ENCODE data around the gene ARL4C. TPM values are rescaled to one million over a fixed set of nuclear protein-coding genes. Genes with fewer than 3 reads are reported as not detected.
"Not testable (repeated sequence)": the region's sequence is repeated elsewhere in the genome, so short reads cannot be mapped to it uniquely, and the experiment has no call there.

The ARL4C gene
- total RNA-seq, 1 donor from 2014 or later, result 3.0 TPM

- DNase-seq (ENCODE audit: low spot score), result peak; percentile 10
- ATAC-seq, result no peak
These were observed 18.6 kb downstream of the ARL4C start for GRCh38 chr2:234478121-234478858.

DNA sequence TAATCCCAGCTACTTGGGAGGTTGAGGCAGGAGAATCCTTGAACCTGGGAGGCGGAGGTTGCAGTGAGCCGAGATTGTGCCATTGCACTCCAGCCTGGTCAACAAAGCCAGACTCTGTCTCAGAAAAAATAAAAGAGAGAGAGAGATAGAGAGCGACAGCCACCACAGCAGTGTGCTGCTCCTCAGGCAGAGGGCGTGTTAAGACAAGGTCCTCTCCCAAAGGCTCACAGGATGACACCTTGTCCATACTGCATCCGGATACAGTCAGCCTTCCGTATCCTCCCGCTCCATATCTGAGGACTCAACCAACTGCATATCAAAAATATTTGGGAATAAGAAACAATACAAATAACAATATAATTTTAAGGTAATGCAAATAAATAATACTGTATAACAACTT lies 20.1 kb downstream of the ARL4C start:
- DNase-seq (ENCODE audit: low spot score), result no peak
- no peak for ATAC-seq

DNA sequence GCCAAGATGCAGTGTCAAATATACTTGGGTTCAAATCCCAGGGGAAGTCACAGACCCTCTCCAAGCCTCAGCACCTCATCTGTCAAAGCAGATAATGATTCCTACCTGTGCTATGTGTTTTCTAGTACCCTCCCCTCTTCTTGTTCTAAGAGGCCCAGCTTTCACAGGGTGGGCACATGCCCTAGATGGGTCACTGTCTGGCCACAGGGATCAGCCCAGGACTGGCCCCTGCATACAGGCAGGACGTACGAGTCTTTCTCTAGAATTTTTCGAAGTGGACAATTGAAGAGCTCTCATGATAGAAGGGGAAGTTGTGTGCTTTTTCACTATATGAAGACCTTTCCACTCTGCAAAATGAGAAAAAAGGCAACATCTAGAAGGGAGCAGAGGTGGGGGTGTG lies 22.2 kb downstream of the ARL4C start:
- DNase-seq (ENCODE audit: low spot score) (no peak), ATAC-seq (no peak)

GRCh38 chr2:234472155-234472554 lies 24.7 kb downstream of the ARL4C start:
- ATAC-seq (no peak), DNase-seq (ENCODE audit: low spot score) (no peak)

DNA sequence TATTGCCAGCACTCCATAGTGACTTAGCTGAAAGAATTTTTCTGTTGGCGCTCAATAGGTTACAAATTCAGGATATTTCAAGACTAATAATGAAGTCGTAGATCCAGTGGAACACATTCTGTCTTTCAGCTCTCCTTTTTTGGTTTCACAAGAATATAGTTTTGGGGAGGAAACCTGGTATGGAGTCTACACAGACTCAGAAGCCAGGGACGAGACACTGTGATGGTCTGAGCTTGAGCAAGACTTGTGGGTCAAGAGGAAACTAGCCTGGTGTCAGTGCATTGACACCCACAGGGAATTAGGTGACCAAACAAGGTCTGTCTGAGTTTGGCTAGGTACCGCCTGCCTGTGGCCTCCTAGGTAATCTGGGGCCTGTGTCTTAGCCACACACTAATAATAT lies 26.9 kb downstream of the ARL4C start:
- DNase-seq (ENCODE audit: low spot score) (no peak), ATAC-seq (no peak)

GRCh38 chr2:234469251-234469845 lies 27.5 kb downstream of the ARL4C start:
- DNase-seq (ENCODE audit: low spot score) (no peak), ATAC-seq (no peak)

- no peak for DNase-seq (ENCODE audit: low spot score)
- ATAC-seq, result no peak
These were observed 28.4 kb downstream of the ARL4C start for GRCh38 chr2:234468503-234468902.

GRCh38 chr2:234467289-234467688 lies 29.6 kb downstream of the ARL4C start:
- no peak for DNase-seq (ENCODE audit: low spot score)
- no peak for ATAC-seq

DNA sequence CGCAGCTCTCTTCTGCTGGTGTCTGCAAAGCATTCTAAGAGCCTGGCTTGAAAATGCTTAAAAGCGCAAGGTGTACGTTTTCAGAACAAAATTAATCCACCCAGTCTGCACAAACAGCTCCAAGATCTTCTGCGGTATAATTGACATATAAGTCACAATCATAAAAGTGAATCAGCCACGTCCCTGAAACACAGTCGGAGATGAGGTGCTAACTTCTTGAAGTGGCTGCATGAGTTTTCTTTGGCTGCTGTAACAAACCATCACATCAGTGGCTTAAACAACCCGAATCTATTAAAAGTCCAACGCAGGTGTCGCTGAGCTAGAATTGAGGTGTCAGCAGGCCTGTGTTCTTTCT lies 32.6 kb downstream of the ARL4C start:
- DNase-seq (ENCODE audit: low spot score), result no peak
- no peak for ATAC-seq

- DNase-seq (ENCODE audit: low spot score) (no peak), ATAC-seq (no peak)
These were observed 33.1 kb downstream of the ARL4C start for GRCh38 chr2:234463626-234464290.

- ATAC-seq (no peak), DNase-seq (ENCODE audit: low spot score) (no peak)
These were observed 34.5 kb downstream of the ARL4C start for GRCh38 chr2:234462218-234462992.

DNA sequence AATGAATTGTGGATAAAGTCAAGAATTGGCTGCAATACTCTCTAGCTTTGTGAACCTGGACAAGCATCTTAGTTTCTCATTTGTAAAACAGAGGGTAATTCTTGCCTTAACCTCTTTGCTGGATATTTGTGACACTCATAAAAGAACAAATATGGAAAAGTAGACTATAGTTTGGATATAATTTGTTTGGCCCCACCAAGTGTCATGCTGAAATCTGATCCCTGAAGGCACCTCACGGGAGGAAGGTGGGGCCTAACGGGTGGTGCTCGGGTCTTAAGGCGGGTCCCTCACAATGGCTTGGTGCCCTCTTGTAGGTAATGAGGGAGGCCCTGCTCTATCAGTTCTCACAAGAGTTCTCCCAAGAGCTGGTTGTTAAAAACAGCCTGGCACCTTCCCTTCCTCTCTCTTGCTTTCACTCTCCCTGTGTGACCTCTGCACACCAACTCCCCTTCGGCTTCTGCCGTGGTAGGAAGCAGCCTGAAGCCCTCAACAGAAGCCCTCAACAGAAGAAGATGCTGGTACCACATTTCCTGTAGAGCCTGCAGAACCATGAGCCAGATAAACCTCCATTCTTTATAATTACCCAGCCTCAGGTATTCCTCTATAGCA lies 37.4 kb downstream of the ARL4C start:
- ATAC-seq, result no peak
- DNase-seq (ENCODE audit: low spot score), result no peak

DNA sequence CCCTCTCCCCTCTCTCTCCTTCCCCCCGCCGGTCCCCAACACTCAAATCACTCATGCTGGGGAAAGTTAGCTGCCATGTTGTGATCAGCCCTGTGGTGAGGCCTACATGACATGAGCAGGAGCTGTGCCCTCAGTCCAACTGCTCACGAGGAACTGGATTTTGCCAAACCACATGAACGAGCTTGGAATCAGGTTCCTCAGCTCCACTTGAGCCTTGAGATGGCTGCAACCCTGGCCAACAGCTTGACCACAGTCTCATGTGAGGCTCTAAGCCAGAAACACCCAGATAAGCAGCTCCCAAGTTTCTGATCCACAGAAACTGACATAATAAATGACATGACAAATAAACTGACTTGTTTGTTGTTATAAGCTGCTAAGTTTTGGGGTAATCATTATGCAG lies 38.4 kb downstream of the ARL4C start:
- DNase-seq (ENCODE audit: low spot score) (no peak), ATAC-seq (no peak)

DNA sequence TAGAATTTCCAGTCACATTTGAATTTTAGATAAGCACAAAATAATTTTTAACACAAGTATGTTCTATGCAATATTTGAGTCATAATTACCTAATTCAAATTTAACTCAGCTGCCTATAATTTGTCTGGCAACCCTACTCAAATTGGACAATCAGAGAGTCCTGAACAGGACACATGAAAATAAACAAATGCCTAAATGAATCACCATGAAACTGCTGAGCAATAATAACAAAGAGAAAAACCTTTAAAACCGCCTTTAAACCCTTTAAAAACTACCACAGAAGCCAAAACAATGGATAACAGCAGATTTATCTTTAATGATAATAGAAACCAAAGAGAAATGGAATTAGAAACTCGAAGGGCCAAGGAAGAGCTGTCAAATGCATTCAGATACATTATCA lies 39.5 kb downstream of the ARL4C start:
- DNase-seq (ENCODE audit: low spot score) (no peak), ATAC-seq (no peak)

DNA sequence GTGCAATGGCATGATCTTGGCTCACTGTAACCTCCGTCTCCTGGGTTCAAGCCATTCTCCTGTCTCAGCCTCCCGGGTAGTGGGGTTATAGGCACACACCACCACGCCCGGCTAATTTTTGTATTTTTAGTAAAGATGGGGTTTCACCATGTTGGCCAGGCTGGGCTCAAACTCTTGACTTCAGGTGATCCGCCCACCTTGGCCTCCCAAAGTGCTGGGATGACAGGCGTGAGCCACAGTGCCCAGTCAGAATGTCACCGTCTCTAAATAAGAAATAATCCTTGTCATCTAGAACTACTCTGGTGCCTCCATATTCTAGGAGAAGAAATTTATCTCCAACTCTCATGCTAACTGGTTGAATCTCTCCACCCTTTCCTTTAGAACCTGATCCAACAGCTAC lies 41.6 kb downstream of the ARL4C start:
- DNase-seq (ENCODE audit: low spot score); ATAC-seq: not testable (repeated sequence)

DNA sequence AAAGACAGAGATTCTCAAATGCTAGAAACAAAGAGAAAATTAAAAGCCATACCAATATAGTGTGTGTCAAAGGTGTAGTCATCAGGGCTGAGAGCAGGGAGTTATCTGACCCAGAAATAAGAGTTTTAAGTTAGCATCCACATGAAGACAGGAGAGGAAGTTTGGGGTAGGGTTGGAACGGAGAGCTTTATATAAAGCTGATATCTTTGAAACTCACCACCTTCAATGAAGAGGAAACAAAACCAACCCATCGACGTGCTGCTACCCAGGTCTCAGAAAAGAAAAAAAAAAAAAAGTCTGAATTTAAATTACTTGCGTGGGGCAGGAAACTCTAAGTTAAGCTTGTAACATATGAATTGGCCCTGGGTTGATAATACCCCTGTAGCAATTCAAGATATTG lies 42.4 kb downstream of the ARL4C start:
- DNase-seq (ENCODE audit: low spot score), result no peak
- no peak for ATAC-seq

DNA sequence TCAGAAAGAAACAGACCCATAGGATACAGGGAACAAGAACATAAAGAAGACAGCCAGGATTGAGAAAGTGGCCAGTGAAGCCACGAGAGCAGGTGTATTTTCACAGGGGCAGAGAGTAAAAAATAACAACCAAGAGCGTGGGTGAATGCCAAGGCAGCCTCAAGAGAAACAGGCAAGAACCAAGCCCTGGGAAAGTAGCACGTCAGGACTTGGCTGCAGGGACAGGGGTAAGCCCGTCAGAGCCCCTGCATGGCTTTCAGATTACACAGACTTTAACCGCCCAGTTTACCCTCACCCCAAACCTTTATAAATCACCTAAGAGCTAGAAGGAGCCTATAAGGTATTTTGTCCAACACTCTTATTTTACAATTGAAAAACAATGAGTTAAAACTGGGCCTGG lies 43.7 kb downstream of the ARL4C start:
- ATAC-seq (no peak), DNase-seq (ENCODE audit: low spot score) (no peak)

DNA sequence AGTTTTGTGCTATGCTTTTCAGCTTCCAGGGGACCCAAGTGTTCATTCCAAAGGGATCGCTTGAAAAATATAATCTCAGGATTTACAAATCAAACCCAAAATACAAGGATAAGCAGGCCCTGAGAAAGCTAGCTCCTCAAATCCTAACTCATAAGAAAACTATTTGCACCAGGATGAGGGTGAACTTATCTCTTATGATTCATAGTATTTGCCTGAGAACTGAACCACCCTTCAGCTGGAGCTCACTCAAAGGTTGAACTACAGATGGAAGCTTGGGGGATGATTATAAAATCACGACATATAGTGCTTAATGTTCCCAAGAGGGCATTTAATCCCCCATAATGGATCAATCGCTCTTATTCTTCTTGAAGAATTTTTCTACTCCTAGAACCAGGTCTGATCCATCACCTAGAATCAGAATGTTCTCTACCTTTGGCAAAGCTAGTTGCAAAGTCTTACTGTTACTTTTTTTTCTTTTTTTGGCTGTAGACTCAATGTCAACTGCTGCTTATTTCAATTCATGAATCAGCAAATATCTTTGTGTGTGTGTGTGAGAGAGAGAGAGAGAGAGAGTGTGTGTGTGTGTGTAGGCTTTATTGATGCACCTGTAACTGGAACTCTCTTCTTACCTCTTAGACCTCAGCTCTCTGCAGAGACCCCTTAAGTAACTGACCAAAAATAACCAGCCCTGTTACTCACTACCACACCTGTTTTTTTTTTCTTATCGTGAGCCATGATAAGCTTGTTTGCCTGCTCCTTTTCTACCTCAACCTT lies 44.8 kb downstream of the ARL4C start:
- ATAC-seq, result no peak

DNA sequence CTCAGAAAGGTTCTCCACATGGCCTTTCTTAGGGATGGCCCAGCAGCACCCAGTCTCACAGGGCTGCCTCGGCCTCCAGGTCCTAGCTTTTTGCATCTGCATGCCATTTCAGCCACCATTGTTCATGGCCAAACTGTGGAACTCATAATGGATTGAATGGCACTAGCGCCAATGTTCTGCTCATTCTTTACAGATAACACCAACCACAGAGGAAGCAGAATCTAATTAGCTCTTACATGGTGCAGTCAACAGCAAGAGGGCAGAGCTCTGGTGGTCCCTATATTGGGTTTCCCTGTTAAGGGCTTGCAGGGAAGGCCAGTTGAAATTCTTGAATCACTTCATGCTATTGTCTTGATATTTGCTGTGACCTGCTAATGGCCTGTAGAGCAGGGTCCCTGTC lies 45.6 kb downstream of the ARL4C start:
- DNase-seq (ENCODE audit: low spot score) (no peak), ATAC-seq (no peak)

More for the DNA sequence above, 44.8 kb downstream of the ARL4C start:
- no peak for DNase-seq (ENCODE audit: low spot score)

- no peak for DNase-seq (ENCODE audit: low spot score)
- no peak for ATAC-seq
These were observed 46.3 kb downstream of the ARL4C start for GRCh38 chr2:234450431-234451124.
